ENCODE results near the gene CHPF2.

CHPF2 gene

GRCh38 chr7:151202836-151203235 is 29.4 kb upstream of the CHPF2 start:
- no peak overlapping the region for H3K4me3 ChIP-seq (ENCODE audit: low read depth, low read length)
- DNase-seq = no peak
- peaks cover 19% of the 10 kb centered on the region for H3K27me3 ChIP-seq (replicated peaks)
- no peak for TF ChIP-seq CTCF (IDR thresholded peaks at IDR 0.05; ENCODE audit: low read depth, low read length, missing control alignments)
- no peak overlapping the region for H3K27ac ChIP-seq
- in situ Hi-C loops (cut with HindIII; ENCODE audit: low pct_ligation_motif_present, low sequenced_read_pairs) = no loop called here
- H3K36me3 ChIP-seq (replicated peaks) = no peaks in the 10 kb centered on the region

- TF ChIP-seq CTCF (IDR thresholded peaks at IDR 0.05; ENCODE audit: low read depth, low read length, missing control alignments) = no peak
- no peak overlapping the region for H3K27ac ChIP-seq
- in situ Hi-C loops (cut with HindIII; ENCODE audit: low pct_ligation_motif_present, low sequenced_read_pairs) = no loop called here
- H3K4me3 ChIP-seq (ENCODE audit: low read depth, low read length) = no peak overlapping the region
- H3K27me3 ChIP-seq (replicated peaks) = peaks cover 14% of the 10 kb centered on the region
- no peak for DNase-seq
- H3K36me3 ChIP-seq (replicated peaks) = no peaks in the 10 kb centered on the region
Measured at GRCh38 chr7:151204383-151205032, 27.8 kb upstream of the CHPF2 start.

- peaks cover 14% of the 10 kb centered on the region for H3K27me3 ChIP-seq (replicated peaks)
- no peak overlapping the region for H3K27ac ChIP-seq
- no peaks in the 10 kb centered on the region for H3K36me3 ChIP-seq (replicated peaks)
- TF ChIP-seq CTCF (IDR thresholded peaks at IDR 0.05; ENCODE audit: low read depth, low read length, missing control alignments) = no peak
- no peak for DNase-seq
- in situ Hi-C loops (cut with HindIII; ENCODE audit: low pct_ligation_motif_present, low sequenced_read_pairs) = no loop called here
- H3K4me3 ChIP-seq (ENCODE audit: low read depth, low read length) = no peak overlapping the region
Measured at GRCh38 chr7:151205730-151206129, 26.6 kb upstream of the CHPF2 start.

- DNase-seq = no peak
- Histone ChIP-seq H3K27me3 (replicated peaks) (peaks cover 10% of the 10 kb centered on the region), H3K4me3 (ENCODE audit: low read depth, low read length) (no peak overlapping the region), H3K27ac (no peak overlapping the region), H3K36me3 (replicated peaks) (no peaks in the 10 kb centered on the region)
- no peak for TF ChIP-seq CTCF (IDR thresholded peaks at IDR 0.05; ENCODE audit: low read depth, low read length, missing control alignments)
- in situ Hi-C loops (cut with HindIII; ENCODE audit: low pct_ligation_motif_present, low sequenced_read_pairs) = no loop called here
Measured at GRCh38 chr7:151206914-151207313, 25.4 kb upstream of the CHPF2 start.

GRCh38 chr7:151207315-151207714 is 25.0 kb upstream of the CHPF2 start:
- no peak overlapping the region for H3K27ac ChIP-seq
- H3K36me3 ChIP-seq (replicated peaks) = peaks cover 1% of the 10 kb centered on the region
- peaks cover 8% of the 10 kb centered on the region for H3K27me3 ChIP-seq (replicated peaks)
- H3K4me3 ChIP-seq (ENCODE audit: low read depth, low read length) = no peak overlapping the region
- TF ChIP-seq CTCF (IDR thresholded peaks at IDR 0.05; ENCODE audit: low read depth, low read length, missing control alignments) = no peak
- no peak for DNase-seq
- in situ Hi-C loops (cut with HindIII; ENCODE audit: low pct_ligation_motif_present, low sequenced_read_pairs) = no loop called here

GRCh38 chr7:151207804-151208203 is 24.5 kb upstream of the CHPF2 start:
- no peak for TF ChIP-seq CTCF (IDR thresholded peaks at IDR 0.05; ENCODE audit: low read depth, low read length, missing control alignments)
- H3K27me3 ChIP-seq (replicated peaks) = peaks cover 7% of the 10 kb centered on the region
- no peak overlapping the region for H3K4me3 ChIP-seq (ENCODE audit: low read depth, low read length)
- in situ Hi-C loops (cut with HindIII; ENCODE audit: low pct_ligation_motif_present, low sequenced_read_pairs) = no loop called here
- H3K27ac ChIP-seq = no peak overlapping the region
- no peak for DNase-seq
- H3K36me3 ChIP-seq (replicated peaks) = peaks cover 6% of the 10 kb centered on the region

All from brain microvascular endothelial cell (primary cell).